Measurements from ENCODE around the gene SPEN.

The SPEN gene

DNA sequence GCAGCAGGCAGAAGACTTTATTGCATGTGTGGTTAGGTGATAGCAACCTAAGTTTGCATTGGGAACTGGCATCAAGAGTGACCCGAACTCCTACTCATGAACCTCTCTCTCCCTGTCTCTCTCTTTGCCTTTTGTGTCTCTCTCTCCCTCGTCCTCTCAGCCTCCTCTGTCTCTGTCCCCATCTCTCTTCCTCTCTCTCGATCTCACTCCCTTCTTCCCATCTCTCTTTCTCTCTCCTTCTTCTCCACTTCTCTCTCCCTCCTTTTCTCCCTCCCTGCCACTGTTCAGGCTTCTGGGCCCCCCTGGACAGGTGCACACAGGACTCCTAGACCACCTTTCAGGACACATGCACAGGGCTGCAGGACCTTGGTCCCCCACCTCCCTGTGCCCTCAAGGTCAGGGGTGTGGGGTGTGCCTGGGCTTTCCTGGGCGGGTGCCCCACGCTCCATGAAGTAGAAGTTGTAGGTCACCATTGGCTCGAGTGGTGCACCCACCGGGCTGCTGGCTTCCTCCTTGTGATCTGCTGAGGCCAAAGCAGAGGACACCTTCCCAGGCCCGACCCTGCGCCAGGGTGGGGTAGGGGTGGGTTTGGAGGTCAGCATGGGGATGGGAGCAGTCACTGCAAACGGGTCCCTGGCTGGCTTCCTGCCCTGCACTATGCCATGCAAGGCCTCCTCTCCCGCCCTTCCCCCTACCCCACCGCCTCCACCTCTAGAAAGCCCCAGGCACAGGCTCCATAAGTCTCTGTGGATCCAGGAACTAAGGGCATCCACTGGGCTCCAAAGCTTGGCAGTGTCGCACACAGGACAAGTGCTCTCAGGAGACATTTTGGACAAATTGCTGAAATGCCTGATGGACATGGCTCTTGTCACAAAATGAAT lies 141.6 kb downstream of the SPEN start:
- DNase-seq (ENCODE audit: low spot score) = no peak

DNA sequence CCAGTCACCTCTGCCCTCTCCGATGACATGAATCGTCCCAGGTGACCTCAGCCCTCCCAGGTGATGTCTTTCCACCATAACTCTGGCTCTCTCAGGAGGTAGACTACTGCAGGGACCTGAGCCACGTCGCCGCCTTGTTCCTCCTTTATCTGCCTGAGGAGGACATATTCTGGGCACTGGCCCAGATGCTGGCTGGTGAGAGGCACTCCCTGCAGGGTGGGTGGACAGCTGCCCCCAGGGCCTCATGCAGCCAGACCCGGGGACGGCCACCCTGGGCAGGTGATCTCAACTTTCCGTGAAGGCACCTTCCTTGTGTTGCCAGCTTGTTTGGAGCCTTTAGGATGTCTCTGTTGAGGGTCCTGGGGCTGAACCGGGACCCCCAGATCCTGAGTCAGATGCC lies 142.3 kb downstream of the SPEN start:
- DNase-seq (ENCODE audit: low spot score) = no peak
